HepG2 (cell line): ENCODE measurements around the gene RPTOR. TPM values are rescaled to one million over a fixed set of nuclear protein-coding genes. Genes with fewer than 3 reads are reported as not detected.

Experiments
- CBFB ChIP-seq: sonication (generic); formaldehyde crosslinking; IDR thresholded peaks from 2 replicates; pipeline ENCODE4 v1.4.0; 2020; ENCODE audit warnings: missing genetic modification reagents
- CENPT ChIP-seq: sonication (generic); formaldehyde crosslinking; IDR thresholded peaks from 2 replicates; pipeline ENCODE4 v1.8.0; 2022; ENCODE audit warnings: low read depth, mild to moderate bottlenecking, moderate library complexity, missing genetic modification reagents
- HNRNPLL ChIP-seq: fragments of 200-400 bp; formaldehyde crosslinking; IDR thresholded peaks from 2 replicates; pipeline ENCODE4 v1.6.1; 2017; ENCODE audit warnings: mild to moderate bottlenecking, low read depth, low read length; ENCODE audit not compliant: poor library complexity, severe bottlenecking
- NR2F2 ChIP-seq: IDR thresholded peaks from 2 replicates; pipeline ENCODE4 v1.6.1; 2012; ENCODE audit warnings: low read depth, inconsistent platforms, borderline replicate concordance
- PAX8 ChIP-seq: sonication (generic); formaldehyde crosslinking; IDR thresholded peaks from 2 replicates; pipeline ENCODE4 v1.8.0; 2022; ENCODE audit warnings: mild to moderate bottlenecking, missing genetic modification reagents, borderline replicate concordance
- SALL2 ChIP-seq: sonication (generic); formaldehyde crosslinking; IDR thresholded peaks from 2 replicates; pipeline ENCODE4 v1.8.1; 2023; ENCODE audit warnings: mild to moderate bottlenecking, missing genetic modification reagents, inconsistent platforms
- YEATS4 ChIP-seq: sonication (generic); formaldehyde crosslinking; IDR thresholded peaks from 2 replicates; pipeline ENCODE4 v1.4.0; 2020; ENCODE audit warnings: missing genetic modification reagents, borderline replicate concordance
- ZC3H13 ChIP-seq: sonication (generic); formaldehyde crosslinking; IDR thresholded peaks from 2 replicates; pipeline ENCODE4 v1.8.1; 2023; ENCODE audit warnings: mild to moderate bottlenecking, missing genetic modification reagents, moderate library complexity
- ZNF3 ChIP-seq: IDR thresholded peaks from 2 replicates; pipeline ENCODE4 v1.7.0; 2017; ENCODE audit warnings: inconsistent platforms
- ZNF724P ChIP-seq: sonication (generic); formaldehyde crosslinking; IDR thresholded peaks from 2 replicates; pipeline ENCODE4 v1.8.0; 2022; ENCODE audit warnings: missing genetic modification reagents, borderline replicate concordance
- ZNF772 ChIP-seq: sonication (generic); formaldehyde crosslinking; IDR thresholded peaks from 2 replicates; pipeline ENCODE4 v1.5.0; 2020; ENCODE audit warnings: mild to moderate bottlenecking, missing genetic modification reagents
- ZNF891 ChIP-seq: sonication (generic); formaldehyde crosslinking; IDR thresholded peaks from 2 replicates; pipeline ENCODE4 v1.5.0; 2020; ENCODE audit warnings: mild to moderate bottlenecking, missing genetic modification reagents
- ZSCAN29 ChIP-seq: sonication (generic); formaldehyde crosslinking; conservative IDR thresholded peaks from 2 replicates; pipeline ENCODE4 v1.4.0; 2020; ENCODE audit warnings: mild to moderate bottlenecking, missing genetic modification reagents
- polyA plus RNA-seq, 8 experiments: library from polyadenylated mRNA; depleted of rRNA in 3 of 8; stranded (reverse) in 7 of 8; unstranded in 1 of 8; fragments of >200 nt; fragmentation: Illumina TruSeq in 4 of 8; extraction: Trizol in 4 of 8; gene quantifications; 2 replicates each; pipeline versions ENCODE4 v1.2.1 to v1.2.3, GENCODE V29; 2011 to 2016; ENCODE audit warnings: low read depth in 4 of 8, missing spikeins in 1 of 8, mixed read lengths in 1 of 8; ENCODE audit not compliant: insufficient read depth in 1 of 8
- total RNA-seq, 5 experiments: library from RNA; depleted of rRNA; stranded (reverse); fragments of >200 nt; fragmentation: Illumina TruSeq; extraction: Trizol; gene quantifications; 2 replicates each; pipeline ENCODE4 v1.2.3, GENCODE V29; 2016; ENCODE audit warnings: low read depth in 1 of 5
- TF ChIP-seq, protein P1 (sequence below): sonication (generic); formaldehyde crosslinking; IDR thresholded peaks from 2 replicates; pipeline ENCODE4 v1.5.1; 2020; ENCODE audit warnings: missing genetic modification reagents, mild to moderate bottlenecking, borderline replicate concordance
- TF ChIP-seq, protein P2 (sequence below): sonication (generic); formaldehyde crosslinking; IDR thresholded peaks from 2 replicates; pipeline ENCODE4 v1.9.0; 2021; ENCODE audit warnings: missing genetic modification reagents, borderline replicate concordance
- TF ChIP-seq, protein P3 (sequence below): IDR thresholded peaks from 2 replicates; pipeline ENCODE4 v1.6.1; 2016; ENCODE audit warnings: missing compliant biosample characterization, missing genetic modification reagents, borderline replicate concordance
- TF ChIP-seq, protein P4 (sequence below): sonication (generic); formaldehyde crosslinking; IDR thresholded peaks from 2 replicates; pipeline ENCODE4 v1.8.0; 2022; ENCODE audit warnings: missing genetic modification reagents, mild to moderate bottlenecking, inconsistent platforms, borderline replicate concordance
- TF ChIP-seq, protein P5 (sequence below): sonication (generic); formaldehyde crosslinking; IDR thresholded peaks from 2 replicates; pipeline ENCODE4 v1.4.0; 2020; ENCODE audit warnings: missing genetic modification reagents
- TF ChIP-seq, protein P6 (sequence below): sonication (generic); formaldehyde crosslinking; IDR thresholded peaks from 2 replicates; pipeline ENCODE4 v1.5.0; 2020; ENCODE audit warnings: missing genetic modification reagents

Gene RPTOR
- total and polyA plus RNA-seq, 2 of the 13 experiments (the other 11 are each of a cell fraction or from before 2014, with no cell fraction given) = 6.6 to 25.3 TPM

DNA sequence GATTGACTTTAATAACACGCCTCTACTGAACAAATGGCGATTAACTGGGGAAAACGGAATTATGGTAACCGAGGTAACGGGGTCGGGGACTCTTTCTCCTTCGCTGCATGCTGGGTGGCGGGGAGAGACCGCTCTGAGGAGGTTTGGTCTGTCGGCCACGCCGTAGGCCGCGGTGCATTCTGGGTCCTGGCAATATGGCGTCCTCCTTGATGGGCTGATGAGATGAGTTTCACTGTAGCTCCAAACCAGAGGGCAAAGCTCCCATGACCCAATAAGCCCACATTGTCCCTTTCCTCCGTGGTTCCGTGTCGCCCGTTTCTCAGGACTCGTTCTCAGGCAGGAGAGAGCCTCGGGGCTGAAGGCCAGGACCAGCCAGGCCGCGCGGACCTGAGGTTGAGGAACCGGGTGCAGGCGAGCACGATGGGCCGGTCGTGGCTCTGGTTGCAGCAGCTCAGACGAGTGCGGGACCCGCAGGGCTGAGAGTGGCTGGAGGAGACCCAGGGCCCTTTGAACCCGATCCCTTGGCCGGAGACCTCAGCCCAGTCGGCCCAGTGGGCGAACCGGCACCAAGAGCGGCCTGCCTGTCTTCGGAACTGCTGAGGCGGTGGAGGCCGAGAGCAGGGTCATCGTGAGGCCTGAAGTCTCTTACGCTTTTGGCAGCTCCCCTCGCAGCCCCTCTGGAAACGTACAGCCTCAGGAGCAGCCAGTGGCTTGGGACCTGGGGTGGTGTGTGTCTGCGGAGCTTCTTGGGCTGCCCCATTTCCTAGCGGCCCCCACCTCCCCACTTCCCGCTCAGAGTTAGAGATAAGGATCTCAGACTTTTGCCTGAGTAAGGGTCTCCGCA is at the start of gene RPTOR (continued):
- TF ChIP-seq YEATS4 (CRISPR knock-in tag) (peak; percentile 94; the same call in 1 of the 2 replicates), ZNF724P (CRISPR knock-in tag) (peak; percentile 87), ZNF3 (CRISPR knock-in tag) (no peak; the same call in 1 of the 2 replicates), ZSCAN29 (peak; percentile 85; the same call in 1 of the 2 replicates), ZNF772 (CRISPR knock-in tag) (peak; percentile 89), CBFB (CRISPR knock-in tag) (peak; percentile 89), ZNF891 (CRISPR knock-in tag) (peak; percentile 98), NR2F2 (peak; percentile 58; the same call in 1 of the 2 replicates), SALL2 (CRISPR knock-in tag) (peak; percentile 94), PAX8 (CRISPR knock-in tag) (no peak; the same call in 1 of the 2 replicates), CENPT (CRISPR knock-in tag) (no peak; the same call in 1 of the 2 replicates), HNRNPLL (peak; percentile 57), ZC3H13 (CRISPR knock-in tag) (0 out of 2 replicates have a peak, but pooled peaks have one; percentile 75)
- TF ChIP-seq, protein P1, sequence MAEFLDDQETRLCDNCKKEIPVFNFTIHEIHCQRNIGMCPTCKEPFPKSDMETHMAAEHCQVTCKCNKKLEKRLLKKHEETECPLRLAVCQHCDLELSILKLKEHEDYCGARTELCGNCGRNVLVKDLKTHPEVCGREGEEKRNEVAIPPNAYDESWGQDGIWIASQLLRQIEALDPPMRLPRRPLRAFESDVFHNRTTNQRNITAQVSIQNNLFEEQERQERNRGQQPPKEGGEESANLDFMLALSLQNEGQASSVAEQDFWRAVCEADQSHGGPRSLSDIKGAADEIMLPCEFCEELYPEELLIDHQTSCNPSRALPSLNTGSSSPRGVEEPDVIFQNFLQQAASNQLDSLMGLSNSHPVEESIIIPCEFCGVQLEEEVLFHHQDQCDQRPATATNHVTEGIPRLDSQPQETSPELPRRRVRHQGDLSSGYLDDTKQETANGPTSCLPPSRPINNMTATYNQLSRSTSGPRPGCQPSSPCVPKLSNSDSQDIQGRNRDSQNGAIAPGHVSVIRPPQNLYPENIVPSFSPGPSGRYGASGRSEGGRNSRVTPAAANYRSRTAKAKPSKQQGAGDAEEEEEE (CRISPR knock-in tag) = 0 out of 2 replicates have a peak, but pooled peaks have one; percentile 78
- TF ChIP-seq, protein P2, sequence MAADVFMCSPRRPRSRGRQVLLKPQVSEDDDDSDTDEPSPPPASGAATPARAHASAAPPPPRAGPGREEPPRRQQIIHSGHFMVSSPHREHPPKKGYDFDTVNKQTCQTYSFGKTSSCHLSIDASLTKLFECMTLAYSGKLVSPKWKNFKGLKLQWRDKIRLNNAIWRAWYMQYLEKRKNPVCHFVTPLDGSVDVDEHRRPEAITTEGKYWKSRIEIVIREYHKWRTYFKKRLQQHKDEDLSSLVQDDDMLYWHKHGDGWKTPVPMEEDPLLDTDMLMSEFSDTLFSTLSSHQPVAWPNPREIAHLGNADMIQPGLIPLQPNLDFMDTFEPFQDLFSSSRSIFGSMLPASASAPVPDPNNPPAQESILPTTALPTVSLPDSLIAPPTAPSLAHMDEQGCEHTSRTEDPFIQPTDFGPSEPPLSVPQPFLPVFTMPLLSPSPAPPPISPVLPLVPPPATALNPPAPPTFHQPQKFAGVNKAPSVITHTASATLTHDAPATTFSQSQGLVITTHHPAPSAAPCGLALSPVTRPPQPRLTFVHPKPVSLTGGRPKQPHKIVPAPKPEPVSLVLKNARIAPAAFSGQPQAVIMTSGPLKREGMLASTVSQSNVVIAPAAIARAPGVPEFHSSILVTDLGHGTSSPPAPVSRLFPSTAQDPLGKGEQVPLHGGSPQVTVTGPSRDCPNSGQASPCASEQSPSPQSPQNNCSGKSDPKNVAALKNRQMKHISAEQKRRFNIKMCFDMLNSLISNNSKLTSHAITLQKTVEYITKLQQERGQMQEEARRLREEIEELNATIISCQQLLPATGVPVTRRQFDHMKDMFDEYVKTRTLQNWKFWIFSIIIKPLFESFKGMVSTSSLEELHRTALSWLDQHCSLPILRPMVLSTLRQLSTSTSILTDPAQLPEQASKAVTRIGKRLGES (CRISPR knock-in tag) = no peak; the same call in 1 of the 2 replicates
- TF ChIP-seq, protein P3, sequence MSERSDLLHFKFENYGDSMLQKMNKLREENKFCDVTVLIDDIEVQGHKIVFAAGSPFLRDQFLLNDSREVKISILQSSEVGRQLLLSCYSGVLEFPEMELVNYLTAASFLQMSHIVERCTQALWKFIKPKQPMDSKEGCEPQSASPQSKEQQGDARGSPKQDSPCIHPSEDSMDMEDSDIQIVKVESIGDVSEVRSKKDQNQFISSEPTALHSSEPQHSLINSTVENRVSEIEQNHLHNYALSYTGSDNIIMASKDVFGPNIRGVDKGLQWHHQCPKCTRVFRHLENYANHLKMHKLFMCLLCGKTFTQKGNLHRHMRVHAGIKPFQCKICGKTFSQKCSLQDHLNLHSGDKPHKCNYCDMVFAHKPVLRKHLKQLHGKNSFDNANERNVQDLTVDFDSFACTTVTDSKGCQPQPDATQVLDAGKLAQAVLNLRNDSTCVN = no peak; the same call in none of the 2 replicates
- TF ChIP-seq, protein P4, sequence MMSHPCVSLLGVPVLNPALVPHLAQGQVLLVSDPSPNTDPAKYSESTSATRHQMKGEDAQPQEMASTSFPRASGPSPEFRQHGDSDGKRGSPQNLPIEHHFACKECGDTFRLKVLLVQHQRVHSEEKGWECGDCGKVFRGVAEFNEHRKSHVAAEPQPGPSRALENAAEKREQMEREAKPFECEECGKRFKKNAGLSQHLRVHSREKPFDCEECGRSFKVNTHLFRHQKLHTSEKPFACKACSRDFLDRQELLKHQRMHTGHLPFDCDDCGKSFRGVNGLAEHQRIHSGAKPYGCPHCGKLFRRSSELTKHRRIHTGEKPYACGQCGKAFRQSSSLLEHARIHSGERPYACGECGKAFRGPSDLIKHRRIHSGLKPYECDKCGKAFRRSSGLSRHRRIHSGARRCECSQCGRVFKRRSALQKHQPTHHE = peak; percentile 93
- TF ChIP-seq, protein P5, sequence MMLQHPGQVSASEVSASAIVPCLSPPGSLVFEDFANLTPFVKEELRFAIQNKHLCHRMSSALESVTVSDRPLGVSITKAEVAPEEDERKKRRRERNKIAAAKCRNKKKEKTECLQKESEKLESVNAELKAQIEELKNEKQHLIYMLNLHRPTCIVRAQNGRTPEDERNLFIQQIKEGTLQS (CRISPR knock-in tag) = peak; percentile 63
- TF ChIP-seq, protein P6, sequence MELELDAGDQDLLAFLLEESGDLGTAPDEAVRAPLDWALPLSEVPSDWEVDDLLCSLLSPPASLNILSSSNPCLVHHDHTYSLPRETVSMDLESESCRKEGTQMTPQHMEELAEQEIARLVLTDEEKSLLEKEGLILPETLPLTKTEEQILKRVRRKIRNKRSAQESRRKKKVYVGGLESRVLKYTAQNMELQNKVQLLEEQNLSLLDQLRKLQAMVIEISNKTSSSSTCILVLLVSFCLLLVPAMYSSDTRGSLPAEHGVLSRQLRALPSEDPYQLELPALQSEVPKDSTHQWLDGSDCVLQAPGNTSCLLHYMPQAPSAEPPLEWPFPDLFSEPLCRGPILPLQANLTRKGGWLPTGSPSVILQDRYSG (CRISPR knock-in tag) = 0 out of 2 replicates have a peak, but pooled peaks have one; percentile 78
